ENCODE measurements around the gene KCNK15.

DNA sequence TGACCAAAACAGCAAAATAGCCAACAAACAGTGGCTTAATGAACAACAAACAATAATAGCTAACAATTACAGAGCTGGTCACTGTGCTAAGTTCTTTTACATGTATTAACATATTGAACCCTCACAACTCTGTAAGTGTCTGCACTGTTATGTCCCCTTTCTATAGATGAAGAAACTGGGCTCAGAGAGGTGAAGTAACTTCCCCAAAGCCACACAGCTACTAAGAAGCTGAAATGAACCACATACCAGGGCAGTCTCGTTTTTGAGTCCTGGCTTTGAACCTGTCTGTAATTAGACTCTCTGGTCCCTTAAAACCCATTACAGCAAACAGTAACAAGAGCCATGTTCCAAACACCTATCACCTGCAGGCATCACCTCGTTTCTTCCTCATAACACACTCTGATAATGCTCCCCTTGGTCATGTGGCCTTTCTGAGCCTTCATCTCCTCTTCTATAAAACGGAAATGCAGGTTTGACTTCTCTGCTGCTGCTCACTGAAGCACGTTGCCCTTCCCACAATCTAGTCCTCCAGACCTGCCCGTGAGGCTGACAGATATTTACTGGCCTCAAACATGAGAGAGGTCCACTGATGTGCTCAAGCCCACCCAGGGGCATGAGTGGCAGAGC, 23.3 kb downstream of the KCNK15 start:
- TF ChIP-seq, protein P1, sequence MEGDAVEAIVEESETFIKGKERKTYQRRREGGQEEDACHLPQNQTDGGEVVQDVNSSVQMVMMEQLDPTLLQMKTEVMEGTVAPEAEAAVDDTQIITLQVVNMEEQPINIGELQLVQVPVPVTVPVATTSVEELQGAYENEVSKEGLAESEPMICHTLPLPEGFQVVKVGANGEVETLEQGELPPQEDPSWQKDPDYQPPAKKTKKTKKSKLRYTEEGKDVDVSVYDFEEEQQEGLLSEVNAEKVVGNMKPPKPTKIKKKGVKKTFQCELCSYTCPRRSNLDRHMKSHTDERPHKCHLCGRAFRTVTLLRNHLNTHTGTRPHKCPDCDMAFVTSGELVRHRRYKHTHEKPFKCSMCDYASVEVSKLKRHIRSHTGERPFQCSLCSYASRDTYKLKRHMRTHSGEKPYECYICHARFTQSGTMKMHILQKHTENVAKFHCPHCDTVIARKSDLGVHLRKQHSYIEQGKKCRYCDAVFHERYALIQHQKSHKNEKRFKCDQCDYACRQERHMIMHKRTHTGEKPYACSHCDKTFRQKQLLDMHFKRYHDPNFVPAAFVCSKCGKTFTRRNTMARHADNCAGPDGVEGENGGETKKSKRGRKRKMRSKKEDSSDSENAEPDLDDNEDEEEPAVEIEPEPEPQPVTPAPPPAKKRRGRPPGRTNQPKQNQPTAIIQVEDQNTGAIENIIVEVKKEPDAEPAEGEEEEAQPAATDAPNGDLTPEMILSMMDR (IDR thresholded peaks at IDR 0.05) = no peak
- TF ChIP-seq ZFX (IDR thresholded peaks at IDR 0.05; ENCODE audit: borderline replicate concordance) = no peak
